ENCODE data around the gene CFTR.

- TF ChIP-seq, protein P1, sequence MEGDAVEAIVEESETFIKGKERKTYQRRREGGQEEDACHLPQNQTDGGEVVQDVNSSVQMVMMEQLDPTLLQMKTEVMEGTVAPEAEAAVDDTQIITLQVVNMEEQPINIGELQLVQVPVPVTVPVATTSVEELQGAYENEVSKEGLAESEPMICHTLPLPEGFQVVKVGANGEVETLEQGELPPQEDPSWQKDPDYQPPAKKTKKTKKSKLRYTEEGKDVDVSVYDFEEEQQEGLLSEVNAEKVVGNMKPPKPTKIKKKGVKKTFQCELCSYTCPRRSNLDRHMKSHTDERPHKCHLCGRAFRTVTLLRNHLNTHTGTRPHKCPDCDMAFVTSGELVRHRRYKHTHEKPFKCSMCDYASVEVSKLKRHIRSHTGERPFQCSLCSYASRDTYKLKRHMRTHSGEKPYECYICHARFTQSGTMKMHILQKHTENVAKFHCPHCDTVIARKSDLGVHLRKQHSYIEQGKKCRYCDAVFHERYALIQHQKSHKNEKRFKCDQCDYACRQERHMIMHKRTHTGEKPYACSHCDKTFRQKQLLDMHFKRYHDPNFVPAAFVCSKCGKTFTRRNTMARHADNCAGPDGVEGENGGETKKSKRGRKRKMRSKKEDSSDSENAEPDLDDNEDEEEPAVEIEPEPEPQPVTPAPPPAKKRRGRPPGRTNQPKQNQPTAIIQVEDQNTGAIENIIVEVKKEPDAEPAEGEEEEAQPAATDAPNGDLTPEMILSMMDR (IDR thresholded peaks at IDR 0.05; ENCODE audit: borderline replicate concordance, extremely low read depth, low read length, poor library complexity, severe bottlenecking) = no peak
- no peak for TF ChIP-seq EZH2 (IDR thresholded peaks at IDR 0.05; ENCODE audit: borderline replicate concordance, low read depth, low read length, severe bottlenecking)
These were observed 130.6 kb downstream of the CFTR start for GRCh38 chr7:117610396-117610795.

All from DND-41 (cell line).